RKO (cell line): Measurements from ENCODE around the gene LHFPL3.
"Not testable (repeated sequence)": the region's sequence is repeated elsewhere in the genome, so short reads cannot be mapped to it uniquely, and the experiment has no call there.

Source experiments
- DNase-seq: peaks from one replicate; pipeline ENCODE4 v3.0.0-alpha.2; 2016; ENCODE audit warnings: low spot score

LHFPL3 gene

DNA sequence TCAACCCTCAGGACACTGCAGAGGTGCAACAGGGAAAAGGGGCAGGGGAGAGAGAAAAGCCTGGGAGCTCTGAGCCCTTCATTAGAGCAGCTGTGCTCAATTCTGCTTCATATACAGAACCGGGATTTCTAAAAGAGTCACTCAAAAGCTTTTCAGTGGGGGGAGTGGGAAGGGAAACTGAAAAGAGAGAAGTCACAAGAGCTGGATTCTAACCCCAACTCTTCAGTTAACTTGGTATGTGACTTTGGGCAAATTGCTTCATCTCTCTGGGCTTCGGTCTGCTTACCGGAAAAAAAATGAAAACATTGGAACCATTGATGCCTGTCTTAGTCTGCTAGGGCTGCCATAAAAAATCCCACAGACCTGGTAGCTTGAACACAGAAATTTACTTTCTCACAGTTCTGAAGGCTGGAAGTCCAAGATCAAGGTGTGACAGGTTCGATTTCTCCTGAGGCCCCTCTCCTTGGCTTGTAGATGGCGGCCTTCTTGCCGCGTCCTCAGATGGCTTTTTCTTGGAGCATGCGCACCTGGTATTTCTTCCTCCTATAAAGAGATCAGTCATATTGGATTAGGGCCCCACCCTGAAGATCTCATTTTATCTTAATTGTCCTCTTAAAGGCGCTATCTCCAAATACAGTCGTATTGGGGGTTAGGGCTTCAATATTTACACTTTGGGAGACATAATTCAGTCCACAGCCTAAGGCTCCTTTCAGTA is 567.3 kb downstream of the LHFPL3 start:
- no peak for DNase-seq

DNA sequence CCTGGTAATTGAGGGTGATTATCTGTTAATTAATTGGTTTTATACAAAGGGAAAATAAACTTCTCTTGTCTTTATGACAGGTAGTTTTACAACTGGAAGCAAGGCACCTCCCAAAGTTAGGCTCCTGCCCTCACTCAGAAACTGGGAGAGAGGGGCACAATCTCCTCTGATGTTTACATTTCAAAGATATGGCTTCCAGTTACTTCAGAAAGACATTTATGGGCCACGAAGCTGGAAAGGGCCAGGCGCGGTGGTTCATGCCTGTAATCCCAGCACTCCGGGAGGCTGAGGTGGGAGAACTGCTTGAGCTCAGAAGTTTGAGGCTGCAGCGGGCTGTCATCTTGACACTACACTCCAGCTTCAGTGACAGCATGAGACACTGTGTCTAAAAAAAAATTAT is 570.0 kb downstream of the LHFPL3 start:
- DNase-seq = no peak

DNA sequence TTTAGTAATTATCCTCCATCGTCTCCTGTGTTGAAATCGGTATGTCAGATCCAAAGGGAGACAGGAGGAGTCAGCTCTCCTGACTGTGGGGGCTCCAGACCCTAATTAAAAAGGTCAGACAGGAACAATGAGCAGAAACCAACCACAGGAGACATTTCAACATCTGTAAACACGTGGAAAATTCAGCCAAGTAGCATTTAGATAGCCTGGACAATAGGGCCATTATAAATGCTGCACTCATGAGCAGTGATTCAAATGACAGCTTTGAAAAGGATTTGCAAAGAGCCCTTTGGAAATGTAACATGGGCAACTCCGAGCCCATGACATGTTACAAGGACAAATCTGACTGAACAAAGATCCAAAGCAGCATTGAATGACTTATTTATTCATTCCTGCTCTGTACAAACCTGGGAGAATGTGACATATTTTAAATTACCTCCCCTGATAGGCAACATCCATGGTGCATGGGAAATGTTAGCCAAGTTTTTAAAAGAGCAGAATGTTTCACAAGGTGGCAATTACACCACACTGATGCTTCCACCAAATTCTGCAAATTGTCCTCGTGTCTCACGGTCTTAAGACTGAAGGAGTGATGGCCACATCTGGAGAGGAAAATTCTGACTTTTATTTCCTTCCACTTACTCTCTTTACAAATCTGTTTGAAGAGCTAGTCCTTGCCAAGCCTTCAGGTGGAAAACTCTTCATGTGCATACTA is 572.3 kb downstream of the LHFPL3 start:
- DNase-seq = no peak

DNA sequence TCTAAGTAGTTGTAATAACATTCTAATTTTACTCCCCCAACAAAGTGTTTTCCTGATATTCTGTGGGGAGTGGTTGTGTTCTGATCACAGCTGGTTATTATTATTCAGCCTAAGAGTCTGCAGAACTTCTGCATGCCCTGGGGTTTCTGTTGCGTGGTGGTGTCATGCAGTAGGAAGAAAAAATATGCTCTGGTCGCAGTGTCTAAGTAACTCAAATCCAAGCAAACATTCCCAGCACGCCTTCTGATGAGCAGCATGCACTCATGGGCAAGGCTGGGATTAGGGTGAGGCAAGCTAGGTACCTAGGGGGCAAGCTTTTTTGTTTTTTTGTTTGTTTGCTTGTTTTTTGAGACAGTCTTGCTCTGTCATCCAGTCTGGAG is 572.8 kb downstream of the LHFPL3 start:
- DNase-seq = no peak

DNA sequence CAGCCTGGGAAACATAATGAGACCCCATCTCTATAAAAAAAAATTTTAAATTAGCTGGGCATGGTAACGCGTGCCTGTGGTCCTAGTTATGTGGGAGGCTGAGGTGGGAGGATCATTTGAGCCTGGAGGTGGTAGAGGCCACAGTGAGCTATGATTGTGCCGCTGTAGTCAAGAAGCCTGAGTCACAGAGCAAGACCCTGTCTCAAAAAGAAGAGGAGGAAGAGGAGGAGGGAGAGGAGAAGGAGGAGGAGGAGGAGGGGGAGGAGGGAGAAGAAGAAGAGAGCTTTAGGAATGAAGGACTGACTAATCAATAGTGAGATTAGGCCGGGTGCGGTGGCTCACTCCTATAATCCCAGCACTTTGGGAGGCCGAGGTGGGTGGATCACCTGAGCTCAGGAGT is 573.8 kb downstream of the LHFPL3 start:
- no peak for DNase-seq

DNA sequence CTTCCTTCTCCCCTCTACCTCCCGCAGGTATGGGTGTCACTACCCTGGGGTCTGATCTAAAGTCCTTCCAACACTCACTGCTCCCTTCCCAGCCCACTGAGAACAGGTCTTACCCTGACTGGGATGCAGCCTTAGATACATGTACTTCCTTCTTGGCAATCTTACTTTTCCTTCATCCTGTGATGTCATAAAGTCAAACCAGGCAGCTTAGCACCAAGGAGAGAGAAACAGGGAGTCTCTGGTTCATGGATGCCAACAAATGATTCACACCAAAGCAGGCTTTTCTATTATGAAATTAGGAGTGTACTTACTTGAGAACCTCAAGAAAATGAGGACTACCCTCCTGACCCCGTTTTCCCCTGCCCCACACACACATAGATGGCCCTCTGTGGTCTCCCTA is 574.6 kb downstream of the LHFPL3 start:
- peak; percentile 30 for DNase-seq

DNA sequence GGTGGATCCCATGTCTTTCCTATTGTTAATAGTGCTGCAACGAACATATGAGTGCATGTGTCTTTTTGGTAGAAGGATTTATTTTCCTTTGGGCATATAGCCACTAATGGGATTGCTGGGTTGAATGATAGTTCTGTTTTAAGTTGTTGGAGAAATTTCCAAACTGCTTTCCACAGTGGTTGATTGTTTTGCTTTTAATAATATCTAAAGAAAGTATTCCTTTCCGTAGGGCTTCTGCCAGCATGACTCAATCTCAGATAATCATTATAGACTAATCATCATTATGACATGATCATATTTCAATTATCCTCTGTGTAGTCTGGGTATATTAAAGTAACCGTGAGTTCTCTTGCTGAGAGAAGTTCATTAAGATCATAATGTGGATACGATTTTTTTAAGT is 575.4 kb downstream of the LHFPL3 start:
- DNase-seq = no peak

DNA sequence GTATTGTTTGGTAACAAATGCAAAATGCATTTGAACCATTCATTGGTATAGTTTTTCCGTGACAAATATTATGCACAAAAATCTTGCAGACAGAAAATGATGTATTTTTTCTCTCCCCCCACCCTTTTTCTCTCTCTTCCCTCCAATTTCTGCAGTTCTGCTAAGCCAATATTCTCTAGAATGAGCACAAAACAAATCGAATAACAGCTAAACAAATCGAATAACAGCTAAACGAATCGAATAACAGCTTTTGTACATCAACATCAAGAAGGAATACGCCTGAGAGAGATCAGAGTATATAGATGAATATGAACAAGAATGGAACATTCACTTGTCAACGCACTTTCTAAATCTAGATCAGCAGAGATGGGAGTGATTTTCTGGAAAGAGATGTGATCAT is 577.6 kb downstream of the LHFPL3 start:
- DNase-seq = no peak

DNA sequence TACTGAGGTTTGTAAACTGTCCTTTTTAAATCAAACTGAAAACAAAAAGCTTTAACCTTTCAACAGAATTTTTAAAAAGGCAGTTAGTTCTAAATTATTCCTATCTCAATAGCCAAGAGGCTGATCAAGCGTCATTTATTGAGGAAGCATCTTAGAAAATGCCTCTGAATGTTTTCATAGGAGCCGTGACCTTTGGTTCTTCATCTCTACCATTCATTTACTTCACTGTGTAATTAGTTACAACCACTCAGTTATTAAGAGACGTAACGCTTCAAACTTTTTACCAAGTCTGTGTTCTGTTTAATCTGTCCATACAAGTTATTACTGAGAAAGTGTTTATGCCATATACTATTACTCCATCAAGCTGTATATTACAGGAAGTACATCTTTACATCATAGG is 578.2 kb downstream of the LHFPL3 start:
- no peak for DNase-seq

DNA sequence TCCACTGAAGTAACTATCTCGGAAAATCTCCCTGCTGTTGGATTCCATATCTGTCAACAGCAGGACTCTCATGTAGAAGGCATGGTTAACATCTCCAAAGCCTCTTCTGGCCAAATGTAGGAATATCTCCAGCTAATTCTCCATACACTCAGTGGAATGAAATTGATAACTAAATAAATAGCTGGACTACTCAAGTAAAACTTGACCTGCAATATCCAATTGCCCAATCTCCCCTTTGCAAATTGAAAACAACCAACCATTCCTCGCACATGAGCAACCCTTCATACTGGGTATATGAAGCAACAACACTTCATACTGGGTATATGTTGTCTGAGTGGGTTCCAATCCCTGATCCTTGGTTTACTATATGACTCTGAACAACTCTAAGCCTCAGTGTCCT is 580.2 kb downstream of the LHFPL3 start:
- DNase-seq = no peak

DNA sequence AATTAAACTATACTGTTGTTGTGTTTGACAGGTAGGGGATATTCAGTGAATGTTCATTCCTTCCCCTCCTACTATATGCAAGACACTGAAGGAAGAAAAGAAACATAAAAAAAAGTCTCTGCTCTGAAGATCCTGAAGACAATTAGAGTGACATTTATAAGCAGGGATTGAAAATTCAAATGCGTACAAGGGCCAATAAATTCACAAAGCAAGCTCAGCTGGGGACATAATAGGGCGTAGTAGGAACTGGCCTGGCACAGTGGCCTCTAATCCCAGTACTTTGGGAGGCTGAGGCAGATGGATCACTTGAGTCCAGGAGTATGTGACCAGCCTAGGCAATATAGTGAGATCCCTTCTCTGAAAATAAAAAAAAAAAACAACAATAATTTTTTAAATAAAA is 580.7 kb downstream of the LHFPL3 start:
- DNase-seq = no peak

DNA sequence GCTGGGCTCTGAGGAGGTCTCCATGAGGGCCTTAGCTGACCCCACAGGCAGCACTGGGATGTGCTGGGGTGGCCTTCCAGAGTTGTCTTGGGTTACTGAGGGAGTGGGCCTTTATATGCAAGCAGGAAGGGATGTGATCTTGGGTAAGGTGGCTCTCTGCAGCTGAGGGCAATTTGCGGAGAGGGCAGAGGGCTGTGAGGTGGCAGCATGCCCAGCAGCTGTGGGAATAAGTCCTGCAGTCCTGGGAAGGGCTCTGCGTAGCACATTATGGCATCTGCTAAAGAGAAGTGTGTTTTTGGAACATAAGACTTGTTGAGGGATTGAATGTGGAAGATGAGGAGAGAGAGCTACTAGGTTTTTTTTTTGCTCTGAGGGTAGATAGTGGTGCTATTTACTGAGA is 586.0 kb downstream of the LHFPL3 start:
- DNase-seq = no peak

DNA sequence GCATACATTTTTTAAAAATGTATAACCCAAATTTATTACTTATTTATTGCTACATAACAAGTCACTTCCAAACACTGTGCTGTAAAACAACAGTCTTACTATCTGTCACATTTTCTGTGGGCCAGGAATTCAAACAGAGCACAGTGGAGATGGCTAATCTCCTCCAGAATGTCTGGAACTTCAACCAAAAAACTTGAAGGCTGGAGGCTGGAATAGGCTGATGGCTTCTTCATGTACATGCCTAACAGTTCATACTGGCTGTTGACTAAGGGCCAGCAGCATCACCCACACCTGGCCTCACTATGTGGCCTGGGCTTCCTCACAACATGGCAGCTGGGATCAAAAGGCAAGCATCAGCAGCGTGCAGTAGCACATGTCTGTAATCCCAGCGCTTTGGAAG is 593.2 kb downstream of the LHFPL3 start:
- no peak for DNase-seq

DNA sequence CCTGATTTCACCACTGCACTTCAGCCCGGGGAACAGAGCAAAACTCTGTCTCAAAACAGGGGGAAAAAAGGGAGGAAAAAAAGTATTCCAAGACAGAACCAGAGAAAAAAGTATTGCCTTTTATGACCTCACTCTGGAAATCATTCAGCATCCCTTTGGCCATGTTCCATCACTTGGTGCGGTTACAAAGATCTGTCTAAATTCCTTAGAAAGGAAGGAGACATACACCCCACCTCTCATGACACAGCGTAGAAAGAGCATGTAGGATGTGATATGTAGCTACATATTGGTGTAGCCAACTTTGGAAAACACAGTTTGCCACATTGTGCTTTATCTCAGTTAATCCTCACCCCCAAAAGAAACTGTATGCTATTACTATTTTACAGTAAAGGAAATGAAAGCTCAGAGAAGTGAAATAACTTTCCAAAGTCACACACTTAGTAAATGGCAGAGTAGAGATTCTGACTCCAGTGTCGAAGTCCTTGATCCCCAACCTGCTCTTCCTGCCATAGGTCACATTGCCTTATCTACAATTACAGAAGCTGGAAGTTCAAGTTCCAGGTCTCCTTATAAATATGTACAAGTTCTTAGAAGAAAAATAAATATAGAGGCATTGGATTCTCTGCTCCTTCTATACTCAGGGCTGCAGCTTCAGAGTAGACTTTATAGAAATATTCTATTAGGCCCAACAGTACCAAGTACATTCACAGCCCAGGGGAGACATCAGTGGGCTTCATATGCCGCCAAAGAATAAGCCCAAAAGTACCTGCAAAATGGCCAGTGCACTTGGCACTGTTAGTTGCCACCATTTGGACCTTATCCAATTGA is 594.0 kb downstream of the LHFPL3 start:
- DNase-seq = no peak

DNA sequence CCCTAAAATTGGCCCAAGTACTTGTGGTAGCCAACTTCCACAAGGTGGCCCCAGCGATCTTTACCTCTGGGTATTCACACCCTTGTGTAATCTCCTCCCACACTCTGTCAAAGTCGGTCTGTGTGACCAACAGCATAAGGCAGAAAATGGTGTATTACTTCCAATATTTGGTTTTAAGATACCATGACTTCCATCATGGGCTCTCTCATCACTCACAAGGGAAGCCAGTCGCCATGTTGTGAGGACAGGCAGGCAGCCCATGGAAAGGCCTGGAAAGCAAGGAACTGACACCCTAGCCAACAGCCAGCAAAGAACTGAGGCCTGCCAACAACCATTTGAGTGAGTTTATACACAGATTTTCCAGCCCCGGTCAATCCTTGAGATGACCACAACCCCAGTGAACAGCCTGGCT is 594.6 kb downstream of the LHFPL3 start:
- DNase-seq = peak; percentile 94

DNA sequence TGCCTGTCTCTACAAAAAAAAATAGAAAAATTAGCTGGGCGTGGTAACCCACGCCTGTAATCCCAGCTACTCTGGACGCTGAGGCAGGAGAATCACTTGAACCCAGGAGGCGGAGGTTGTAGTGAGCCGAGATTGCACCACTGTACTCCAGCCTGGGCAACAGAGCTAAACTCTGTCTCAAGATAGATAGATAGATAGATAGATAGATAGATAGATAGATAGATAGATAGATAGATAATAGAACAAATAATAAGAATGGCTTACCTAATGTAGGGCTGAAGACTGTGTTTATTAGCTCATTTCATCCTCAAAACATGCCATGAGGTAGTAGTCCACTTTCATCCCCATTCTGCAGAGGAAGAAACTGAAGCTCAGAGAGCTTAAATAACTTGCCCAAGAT is 597.8 kb downstream of the LHFPL3 start:
- not testable (repeated sequence) for DNase-seq

DNA sequence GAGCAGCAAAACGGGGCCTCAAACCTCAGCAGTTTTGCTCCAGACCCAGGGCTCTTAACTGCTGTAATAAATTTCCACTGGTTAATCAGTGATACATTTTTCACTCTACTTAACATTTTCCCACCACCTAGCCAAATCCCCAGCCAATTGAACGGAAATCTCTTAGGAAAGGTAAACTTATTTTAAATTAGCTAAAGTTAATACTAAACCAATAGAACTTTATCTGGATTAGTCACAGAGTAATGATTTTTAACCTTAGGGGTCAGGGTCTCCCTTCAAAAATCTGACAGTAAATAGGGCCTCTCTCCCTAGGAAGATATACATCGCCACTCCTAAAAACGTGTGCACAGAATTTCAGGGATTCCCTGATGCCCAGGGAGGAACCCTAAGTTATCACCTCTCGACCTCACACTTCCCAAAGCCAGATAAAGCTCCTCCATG is 598.2 kb downstream of the LHFPL3 start:
- DNase-seq = no peak

DNA sequence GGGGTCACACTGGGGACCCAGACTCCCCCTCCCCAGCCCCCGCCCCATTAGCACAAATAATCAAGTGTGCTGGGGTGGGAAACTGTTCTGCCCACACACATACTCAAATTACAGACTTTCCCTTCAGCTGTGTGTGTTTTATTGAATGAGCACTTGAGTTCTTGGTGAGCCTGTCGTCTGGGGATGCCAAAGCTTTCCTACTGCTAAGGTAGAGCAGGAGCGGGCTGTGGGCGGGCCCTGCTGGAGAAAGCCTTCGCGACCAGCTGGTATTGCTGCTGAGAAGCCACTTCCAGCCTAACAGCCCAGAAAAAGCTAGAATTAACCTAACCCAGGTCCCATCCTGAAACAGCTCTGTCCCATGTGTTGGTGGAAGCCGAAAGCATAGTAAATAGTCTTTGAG is 598.7 kb downstream of the LHFPL3 start:
- DNase-seq = no peak

DNA sequence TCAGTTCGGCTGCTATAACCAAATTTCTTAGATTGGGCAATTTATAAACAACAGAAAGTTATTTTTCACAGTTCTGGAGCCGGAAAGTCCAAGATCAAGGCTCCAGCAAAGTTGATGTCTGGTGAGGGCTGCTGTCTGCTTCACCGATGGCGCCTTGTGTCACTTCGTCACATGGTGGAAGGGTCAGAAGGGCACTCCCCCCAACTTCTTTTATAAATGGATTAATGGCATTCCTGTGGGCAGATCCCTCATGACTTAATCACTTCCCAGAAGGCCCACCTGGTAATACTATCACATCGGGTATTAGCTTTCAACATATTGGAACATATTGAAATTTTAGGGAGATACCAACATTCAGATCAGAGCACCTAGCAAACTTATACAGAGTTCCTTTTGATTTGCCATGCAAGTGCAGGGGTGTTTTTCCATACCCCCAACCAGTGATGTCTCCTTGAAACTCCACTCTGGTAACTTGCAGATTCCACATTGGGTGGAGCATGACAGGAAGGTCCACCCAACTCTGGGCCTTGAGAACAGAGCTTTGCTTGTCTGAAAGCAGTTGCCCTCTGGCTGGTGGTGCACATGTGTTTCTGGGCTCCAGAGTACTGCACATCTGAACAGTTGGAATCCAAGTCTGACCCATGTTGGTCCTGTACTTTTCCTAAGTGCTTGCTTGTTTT is 600.5 kb downstream of the LHFPL3 start:
- DNase-seq = no peak

DNA sequence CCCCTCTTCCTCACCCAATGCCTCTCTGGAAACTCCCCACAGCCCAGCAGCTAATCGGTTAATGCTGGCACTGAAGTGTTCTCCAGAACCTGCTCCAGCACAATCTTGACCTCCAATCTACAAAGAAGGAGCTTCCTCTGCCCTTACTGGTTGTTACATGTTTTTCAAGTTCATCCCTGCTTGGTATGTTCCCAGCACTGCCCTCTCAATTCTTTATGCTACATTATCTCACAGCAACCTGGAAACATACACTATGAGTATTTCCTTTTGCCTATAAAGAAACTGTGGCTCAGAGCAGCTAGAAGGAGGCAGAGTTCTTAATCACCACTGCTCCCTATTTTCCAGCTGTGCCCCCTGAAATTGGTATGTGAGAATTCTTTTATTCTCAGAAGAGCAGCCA is 601.5 kb downstream of the LHFPL3 start:
- DNase-seq = no peak

DNA sequence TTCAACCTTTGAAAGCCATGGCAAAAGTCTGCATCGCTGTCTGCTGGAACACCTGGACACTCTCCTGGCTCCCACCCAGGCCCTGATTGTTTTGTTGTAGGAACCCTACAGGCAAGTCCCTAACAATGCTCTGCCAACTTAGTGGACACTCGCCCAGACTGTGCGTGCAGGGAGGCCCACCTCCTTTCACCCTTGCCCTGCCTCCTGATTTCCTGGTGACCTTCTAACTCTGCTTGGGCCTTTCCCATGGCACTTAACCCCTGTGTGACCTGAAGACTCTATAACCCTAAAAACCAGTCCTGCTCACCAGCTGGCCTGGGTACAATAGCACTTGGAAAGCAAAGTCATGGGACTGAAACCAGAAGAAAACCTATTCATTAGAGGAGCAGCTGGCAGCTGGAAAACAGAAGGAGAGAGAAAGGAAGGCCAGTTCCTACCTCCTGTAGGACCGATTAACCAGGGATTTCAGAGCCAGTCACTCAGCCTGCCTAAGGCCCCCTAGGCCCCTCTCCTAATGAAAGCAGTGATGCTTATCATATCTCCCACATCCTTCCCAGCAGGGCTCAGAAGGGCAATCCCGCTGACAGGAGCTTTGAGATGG is 602.9 kb downstream of the LHFPL3 start:
- no peak for DNase-seq

DNA sequence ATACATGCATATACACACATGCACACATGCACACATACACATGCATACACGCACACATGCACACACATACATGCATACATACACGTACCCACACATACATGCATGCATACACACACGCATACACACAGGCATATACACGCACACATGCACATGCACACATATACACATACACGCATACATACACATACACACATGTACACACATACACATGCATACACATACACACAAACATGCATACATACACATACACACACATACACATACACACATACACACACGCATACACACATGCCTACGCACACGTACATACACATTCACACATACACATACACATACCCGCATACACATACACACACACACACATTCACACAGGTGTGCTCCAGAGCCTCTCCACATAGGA is 604.6 kb downstream of the LHFPL3 start:
- DNase-seq = no peak
